Measurements from ENCODE around the gene KRT36.

- TF ChIP-seq CTCF (IDR thresholded peaks at IDR 0.05), result no peak
- TF ChIP-seq POLR2A (IDR thresholded peaks at IDR 0.05), result no peak
These were observed 1.8 kb upstream of the KRT36 start for GRCh38 chr17:41491476-41491875.

All from adrenal gland (tissue), 5 donors.